GM04503 (cell line): ENCODE results near the gene CORIN.

Source experiments
- DNase-seq: peaks from one replicate; pipeline ENCODE4 v3.0.0-alpha.2; 2012; ENCODE audit warnings: low read depth

CORIN gene

DNA sequence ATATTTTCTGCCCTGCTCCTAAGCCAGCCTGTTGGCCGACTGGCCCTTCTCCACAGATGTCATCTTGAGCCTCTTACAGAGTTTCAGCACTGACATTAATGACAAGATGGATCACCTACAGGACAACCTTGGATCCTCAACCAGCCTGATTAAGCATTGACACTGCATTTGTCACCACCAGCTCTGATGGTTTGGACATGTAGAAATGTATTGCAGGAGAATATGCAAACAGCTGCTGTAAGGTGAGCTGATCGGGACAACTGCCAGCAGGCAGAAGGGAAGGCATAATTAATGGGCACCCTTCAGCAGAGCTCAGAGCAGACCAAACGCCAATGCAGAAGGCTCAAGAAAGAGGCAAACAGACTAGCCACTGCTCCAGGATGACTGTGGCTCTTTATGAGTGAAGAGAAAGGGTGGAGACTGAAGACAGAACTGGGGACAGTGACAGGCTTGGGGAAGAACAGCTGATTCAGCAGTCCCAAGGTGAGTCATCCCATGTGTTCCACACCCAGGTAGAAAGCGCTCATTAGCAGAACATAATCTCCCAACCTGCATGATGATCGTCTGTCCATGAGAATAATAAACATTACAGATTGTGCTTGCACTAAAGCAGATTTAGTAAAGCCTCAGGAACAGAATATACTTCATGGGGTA, 6.7 kb downstream of the CORIN start:
- DNase-seq, result no peak

DNA sequence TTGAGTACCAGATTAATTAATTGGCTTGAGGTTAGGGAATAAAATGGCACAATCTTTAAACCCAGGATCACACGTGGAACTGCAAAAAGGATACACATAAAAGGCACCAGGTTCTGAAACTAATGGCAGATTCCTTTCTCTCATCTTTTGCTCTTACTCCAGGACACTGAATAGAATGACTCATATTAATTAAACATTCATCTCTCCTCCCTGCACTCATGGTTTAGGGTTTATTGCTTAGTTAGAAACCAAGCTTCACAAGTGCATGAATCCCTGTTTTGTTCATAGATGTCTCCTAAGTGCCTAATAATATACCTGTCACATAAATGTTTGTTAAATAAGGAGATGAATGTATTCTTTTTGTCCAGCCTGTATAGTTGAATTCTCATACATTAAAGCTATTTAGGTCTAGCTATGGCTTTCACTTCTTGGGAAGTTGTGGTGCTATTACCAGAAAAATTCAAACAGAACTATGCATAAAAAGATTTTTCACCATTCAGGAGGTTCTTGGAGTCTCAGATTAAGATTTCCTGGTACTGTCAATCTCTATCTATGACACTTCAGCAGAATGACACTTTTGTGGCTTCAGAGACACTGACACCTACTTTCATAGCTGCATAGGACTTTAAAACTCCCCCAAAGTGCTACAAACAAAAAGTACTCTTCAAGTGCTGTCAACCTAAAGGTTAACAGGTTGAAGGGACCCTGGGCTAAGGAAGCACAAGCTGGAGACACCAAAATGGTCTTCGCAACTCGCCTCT, 7.4 kb downstream of the CORIN start:
- DNase-seq, result no peak

- no peak for DNase-seq
Measured at GRCh38 chr4:47829438-47829837, 8.4 kb downstream of the CORIN start.

DNA sequence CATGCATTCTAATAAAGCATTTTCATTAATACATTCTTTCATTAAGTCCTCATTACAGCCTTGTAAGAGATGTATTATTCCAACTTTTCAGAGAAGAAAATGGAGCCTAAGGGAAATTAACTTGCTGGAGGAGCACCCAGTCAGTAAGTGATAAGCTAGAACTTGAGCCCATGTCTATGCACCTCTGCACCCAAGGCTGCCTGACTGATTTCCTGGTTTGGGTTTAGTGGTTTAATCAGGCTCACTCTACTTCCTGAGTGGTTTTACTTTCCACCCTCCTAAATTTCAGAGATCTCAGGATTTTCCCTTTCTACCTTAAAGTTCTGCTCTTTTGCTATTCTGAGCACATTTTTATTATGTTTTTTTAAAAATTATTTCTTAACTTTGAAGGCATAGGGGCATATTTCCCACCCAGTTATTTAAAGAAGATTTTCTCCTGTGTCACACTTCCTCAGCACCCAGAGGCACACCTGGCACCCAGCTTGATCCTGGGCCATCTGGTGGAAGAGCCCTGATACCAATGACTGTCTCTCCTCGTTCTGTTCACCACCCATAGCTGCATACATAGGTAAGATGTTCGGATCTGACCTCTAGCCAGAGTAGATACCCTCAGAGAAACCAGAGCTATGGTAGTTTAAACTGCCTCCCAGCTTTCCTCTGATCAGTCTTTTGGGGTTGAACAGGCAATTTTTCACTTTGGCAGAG, 10.4 kb downstream of the CORIN start:
- DNase-seq, result no peak

DNA sequence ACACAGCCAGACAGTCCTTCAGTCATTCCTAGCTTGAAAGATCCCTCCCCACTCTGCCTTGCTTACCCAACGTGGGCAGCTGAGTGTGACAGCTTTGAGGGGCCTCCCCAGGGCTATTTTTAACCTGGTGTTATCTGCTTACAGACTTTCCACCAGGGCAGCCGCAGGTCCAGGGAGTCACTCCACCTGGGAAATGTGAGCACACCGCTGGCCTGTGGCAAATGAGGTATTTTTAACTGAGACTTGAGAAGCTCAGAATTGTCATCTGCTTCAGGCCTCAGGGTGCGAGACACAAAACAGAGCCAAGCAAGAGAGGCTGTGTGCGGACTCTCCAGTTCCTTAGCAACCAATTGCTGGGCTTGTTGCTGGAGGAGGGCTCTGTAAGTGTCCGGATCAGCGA, 13.0 kb downstream of the CORIN start:
- no peak for DNase-seq

DNA sequence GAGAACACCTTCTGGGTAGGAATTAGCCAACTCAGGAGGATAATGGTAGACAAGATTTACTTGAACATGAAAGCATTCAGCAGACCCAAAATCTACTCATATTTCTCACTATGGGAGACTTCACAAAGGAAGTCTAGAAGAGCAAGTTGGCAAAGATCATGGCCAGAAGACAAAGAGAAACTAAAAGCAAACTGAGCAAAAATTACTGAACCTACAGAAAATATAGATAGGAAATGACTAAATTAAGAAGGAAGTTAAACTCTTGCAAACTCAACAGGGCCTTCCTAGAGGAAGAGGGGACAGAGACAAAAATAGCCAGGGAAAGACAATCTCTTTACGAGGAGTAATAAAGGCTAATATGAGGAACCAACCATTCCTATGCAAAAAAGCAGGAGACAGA, 18.7 kb downstream of the CORIN start:
- no peak for DNase-seq

- DNase-seq, result no peak
Measured at GRCh38 chr4:47817275-47817674, 20.6 kb downstream of the CORIN start.

GRCh38 chr4:47816748-47817147, 21.1 kb downstream of the CORIN start:
- no peak for DNase-seq

DNA sequence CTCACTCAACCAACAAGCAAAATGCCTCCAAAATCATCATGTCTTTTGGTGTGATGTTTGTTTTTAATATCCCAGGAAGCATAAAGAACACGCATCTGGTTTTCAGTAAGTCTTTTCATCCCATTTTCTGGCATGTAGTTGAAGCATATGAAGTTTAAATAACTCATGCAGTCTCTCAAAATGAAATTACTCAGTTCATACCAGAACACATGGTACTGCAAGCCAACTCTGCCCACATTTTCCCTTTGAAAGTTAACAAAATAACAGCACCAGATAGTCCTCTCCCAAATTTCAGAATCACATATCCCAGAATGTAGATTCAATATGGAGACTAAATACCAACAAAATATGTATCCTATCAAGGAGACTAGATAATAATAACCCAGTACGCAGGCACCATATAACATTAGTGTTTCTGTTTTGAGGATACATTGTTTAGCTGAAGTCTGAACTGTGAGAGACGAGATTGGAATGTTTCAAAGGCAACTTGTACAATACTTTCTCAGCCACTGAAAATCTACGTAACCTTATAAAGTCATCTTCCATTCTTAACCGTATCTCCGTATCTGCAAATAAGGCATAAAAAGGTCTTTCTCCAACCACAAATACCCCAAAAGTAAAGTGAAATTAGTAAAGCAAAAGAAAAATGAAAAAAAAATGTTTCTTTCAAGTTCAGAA, 23.1 kb downstream of the CORIN start:
- DNase-seq, result no peak

GRCh38 chr4:47809654-47810203, 28.1 kb downstream of the CORIN start:
- no peak for DNase-seq

DNA sequence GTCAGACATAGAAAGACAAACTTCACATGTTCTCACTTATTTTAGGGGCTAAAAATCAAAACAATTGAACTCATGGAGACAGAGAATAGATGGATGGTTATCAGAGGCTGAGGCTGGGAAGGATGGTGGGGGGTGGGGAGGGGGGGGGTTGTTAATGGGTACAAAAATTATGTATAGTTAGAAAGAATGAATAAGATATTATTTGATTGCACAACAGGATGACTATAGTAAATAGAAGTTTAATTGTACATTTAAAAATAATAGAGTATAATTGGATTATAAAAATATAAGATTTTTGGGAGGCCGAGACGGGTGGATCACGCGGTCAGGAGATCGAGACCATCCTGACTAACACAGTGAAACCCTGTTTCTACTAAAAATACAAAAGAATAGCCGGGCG, 33.3 kb downstream of the CORIN start:
- no peak for DNase-seq

- DNase-seq, result no peak
Measured at GRCh38 chr4:47801481-47802002, 36.3 kb downstream of the CORIN start.

GRCh38 chr4:47798165-47798564, 39.7 kb downstream of the CORIN start:
- DNase-seq, result no peak

GRCh38 chr4:47791965-47792364, 45.9 kb downstream of the CORIN start:
- DNase-seq, result no peak

GRCh38 chr4:47790105-47790504, 47.8 kb downstream of the CORIN start:
- DNase-seq, result no peak

- no peak for DNase-seq
Measured at GRCh38 chr4:47788126-47788525, 49.7 kb downstream of the CORIN start.

DNA sequence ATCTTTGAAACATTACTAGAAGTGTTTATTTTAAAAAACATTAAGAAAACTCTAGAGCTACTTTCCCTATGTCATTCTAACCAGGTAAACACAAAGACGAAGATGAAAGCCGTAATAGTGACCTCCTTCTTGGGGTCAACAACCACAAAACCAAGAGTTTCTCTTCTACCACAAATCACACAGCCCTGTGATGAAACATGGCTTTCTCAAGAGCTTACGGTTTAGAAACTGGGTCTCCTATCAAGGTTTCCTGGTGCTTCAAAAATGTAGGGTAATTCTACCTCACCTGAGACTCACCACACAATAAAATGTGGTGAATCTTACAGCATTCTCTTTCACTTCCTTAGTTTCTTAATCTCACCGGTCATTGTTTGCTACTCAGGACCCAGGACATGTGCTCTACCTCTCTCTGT, 50.9 kb downstream of the CORIN start:
- DNase-seq, result no peak

- DNase-seq, result no peak
Measured at GRCh38 chr4:47785153-47785552, 52.7 kb downstream of the CORIN start.

GRCh38 chr4:47784222-47784621, 53.6 kb downstream of the CORIN start:
- DNase-seq, result no peak

- no peak for DNase-seq
Measured at GRCh38 chr4:47776353-47776752, 61.5 kb downstream of the CORIN start.

DNA sequence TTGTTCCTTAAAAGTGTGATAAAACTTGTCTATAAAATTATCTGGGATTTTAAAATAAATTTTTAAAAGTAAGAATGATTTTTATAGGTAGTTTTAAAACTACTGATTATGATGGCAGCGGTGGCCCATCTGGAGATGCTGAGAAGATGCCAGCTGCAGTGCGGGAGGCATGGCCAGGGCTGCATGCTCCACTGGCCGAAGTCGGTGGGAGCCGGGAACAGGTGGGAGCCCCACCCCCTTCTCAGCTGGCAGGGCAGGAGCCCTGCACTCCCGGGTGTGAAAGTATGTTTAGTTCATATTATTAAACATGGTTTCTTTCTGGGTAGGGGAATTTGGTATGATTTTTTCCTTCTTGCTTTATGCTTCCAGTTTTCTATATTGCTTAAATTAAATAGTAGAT, 63.8 kb downstream of the CORIN start:
- no peak for DNase-seq

DNA sequence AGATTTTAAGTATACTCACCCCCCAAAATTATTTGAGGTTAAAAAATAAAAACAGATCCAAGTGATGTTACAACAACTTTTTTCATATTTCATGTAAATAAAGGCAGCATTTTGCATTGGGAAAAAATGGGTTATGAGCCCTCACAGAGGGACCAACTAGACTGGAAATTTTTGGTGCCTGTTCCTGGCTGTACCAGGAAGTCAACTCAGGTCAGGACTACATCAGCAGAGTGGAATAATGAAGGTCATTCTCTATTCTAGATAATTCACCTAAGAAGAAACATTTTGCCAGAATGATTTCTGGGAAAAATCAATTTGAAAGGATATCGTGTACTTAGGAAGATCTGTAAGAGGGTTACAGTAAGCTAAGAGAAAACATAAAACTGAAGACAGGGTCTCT, 66.8 kb downstream of the CORIN start:
- no peak for DNase-seq
